Left ventricle myocardium inferior (tissue), 1 donor: ENCODE measurements around the gene HNRNPD. TPM values are rescaled to one million over a fixed set of nuclear protein-coding genes. Genes with fewer than 3 reads are reported as not detected.
"Not testable (repeated sequence)": the region's sequence is repeated elsewhere in the genome, so short reads cannot be mapped to it uniquely, and the experiment has no call there.

Source experiments
- DNase-seq: peaks from one replicate; pipeline ENCODE4 v3.0.0-alpha.2; 2020
- H3K27ac ChIP-seq: fragments of 200-600 bp; replicated peaks from 2 replicates; pipeline ENCODE4 v1.8.0; 2021
- H3K27me3 ChIP-seq: fragments of 200-600 bp; 2 replicates; pipeline ENCODE4 v1.8.0; 2021; ENCODE audit warnings: low read depth
- H3K36me3 ChIP-seq: fragments of 200-600 bp; 2 replicates; pipeline ENCODE4 v1.8.0; 2021
- H3K4me1 ChIP-seq: fragments of 200-600 bp; 2 replicates; pipeline ENCODE4 v1.8.0; 2021
- H3K4me3 ChIP-seq: fragments of 200-600 bp; 2 replicates; pipeline ENCODE4 v1.8.0; 2021; ENCODE audit warnings: mild to moderate bottlenecking, moderate library complexity
- H3K9me3 ChIP-seq: fragments of 200-600 bp; replicated peaks from 2 replicates; pipeline ENCODE4 v1.8.0; 2021
- intact Hi-C: fragments of 100-400 bp; cut with micrococcal nuclease; formaldehyde crosslinking; loops from one replicate; pipeline ENCODE4 v1.11.0; 2022
- total RNA-seq: library from RNA; stranded (reverse); fragmentation: NEBNext Ultra II Directional; extraction: Animal tissue kit (Norgen Biotek cat#: 25700); gene quantifications from one replicate; pipeline ENCODE4 v1.2.1, GENCODE V29; 2021
- TF ChIP-seq, protein P1 (sequence below): fragments of 200-600 bp; IDR thresholded peaks from 2 replicates; pipeline ENCODE4 v1.8.0; 2021; ENCODE audit warnings: antibody characterized with exemption, mild to moderate bottlenecking, borderline replicate concordance
- donor health status: DM: no; HTN: yes; CAD: no; lungs with severe emphysema.

The HNRNPD gene
- total RNA-seq, 1 donor from 2014 or later: 93.0 TPM

DNA sequence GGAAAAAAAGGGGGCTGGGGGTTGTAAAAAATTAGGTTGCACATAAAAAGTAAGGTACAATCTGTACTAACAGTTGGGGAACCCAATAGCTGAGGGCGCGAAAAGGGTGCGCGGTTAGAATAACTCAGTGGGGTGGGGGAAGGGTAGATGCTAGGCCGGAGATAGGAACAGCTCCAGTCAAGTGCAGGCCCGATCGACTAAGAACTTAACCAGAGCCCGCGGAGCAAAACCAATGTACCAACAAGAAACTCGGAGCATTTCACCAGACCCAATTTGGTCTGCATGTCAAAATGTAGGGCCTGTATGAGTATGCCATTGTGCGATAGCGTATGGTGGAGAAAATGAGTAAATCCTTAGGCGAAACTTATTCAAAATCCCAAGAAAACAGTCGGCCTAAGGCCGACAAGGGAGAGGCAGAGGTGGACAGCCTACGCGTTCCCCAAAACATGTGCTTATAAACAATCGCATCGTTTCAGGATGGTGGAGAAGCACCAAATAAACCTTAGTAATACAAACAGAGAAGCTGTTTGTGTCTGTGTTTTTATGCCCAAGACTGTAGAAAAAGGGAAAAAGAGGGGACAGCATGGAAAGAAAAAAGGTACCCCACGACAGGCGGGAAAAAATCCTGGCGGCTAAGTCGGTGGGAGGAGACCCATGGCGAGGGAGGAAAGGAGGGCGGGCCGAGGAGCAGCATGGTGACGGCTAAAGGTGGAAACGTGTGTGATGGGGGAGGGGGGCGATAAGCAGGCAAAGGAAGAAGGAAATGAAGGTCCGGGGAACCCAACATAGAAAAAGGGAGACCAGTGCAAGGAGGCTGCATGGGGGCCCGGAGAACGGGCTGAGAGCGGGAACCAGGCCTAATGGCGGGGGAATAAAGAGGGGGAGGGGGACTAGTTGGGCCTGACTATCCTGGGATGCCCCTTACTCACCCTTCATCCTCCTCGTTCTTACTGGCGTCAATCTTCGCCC, 990 bp downstream of the HNRNPD start:
- peak overlapping the region; percentile 99 for H3K27ac ChIP-seq
- TF ChIP-seq, protein P1, sequence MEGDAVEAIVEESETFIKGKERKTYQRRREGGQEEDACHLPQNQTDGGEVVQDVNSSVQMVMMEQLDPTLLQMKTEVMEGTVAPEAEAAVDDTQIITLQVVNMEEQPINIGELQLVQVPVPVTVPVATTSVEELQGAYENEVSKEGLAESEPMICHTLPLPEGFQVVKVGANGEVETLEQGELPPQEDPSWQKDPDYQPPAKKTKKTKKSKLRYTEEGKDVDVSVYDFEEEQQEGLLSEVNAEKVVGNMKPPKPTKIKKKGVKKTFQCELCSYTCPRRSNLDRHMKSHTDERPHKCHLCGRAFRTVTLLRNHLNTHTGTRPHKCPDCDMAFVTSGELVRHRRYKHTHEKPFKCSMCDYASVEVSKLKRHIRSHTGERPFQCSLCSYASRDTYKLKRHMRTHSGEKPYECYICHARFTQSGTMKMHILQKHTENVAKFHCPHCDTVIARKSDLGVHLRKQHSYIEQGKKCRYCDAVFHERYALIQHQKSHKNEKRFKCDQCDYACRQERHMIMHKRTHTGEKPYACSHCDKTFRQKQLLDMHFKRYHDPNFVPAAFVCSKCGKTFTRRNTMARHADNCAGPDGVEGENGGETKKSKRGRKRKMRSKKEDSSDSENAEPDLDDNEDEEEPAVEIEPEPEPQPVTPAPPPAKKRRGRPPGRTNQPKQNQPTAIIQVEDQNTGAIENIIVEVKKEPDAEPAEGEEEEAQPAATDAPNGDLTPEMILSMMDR: no peak
- no peaks in the 10 kb centered on the region for H3K27me3 ChIP-seq
- peaks cover 5% of the 10 kb centered on the region for H3K36me3 ChIP-seq
- peak; percentile 71 for DNase-seq
- intact Hi-C loops: loop anchor here (5.0 kb wide), 1 partner anchor 54 kb away; no protein-coding TSS in a partner anchor
- H3K4me3 ChIP-seq: peak overlapping the region; percentile 95
- peaks cover 79% of the 10 kb centered on the region for H3K4me1 ChIP-seq
- no peaks in the 10 kb centered on the region for H3K9me3 ChIP-seq

DNA sequence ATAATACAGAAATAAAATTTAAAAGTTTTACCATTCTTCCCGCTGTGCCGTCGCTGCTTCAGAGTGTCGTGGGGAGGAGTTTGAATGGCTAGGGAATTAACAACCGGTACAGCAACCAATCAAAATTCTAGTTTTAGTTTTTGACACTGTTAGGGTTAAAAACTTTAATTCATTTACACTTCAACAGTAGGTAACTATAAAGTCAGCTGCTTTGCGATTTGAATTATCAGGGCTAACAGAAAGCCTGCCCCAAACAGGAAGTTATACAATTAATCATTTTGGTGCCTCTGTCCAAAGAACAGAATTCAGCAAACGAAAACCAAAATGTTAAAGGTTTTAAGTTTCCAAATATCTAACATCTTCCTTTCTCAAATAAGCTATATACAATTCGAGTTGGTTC, 2.3 kb downstream of the HNRNPD start:
- Histone ChIP-seq H3K36me3 (peaks cover 10% of the 10 kb centered on the region), H3K27ac (peak overlapping the region; percentile 99), H3K27me3 (no peaks in the 10 kb centered on the region), H3K4me3 (peak overlapping the region; percentile 95), H3K4me1 (peaks cover 91% of the 10 kb centered on the region), H3K9me3 (no peaks in the 10 kb centered on the region)
- no peak for DNase-seq
- TF ChIP-seq, protein P1: no peak
- intact Hi-C loops: loop anchor here (5.0 kb wide), 1 partner anchor 56 kb away; no protein-coding TSS in a partner anchor

DNA sequence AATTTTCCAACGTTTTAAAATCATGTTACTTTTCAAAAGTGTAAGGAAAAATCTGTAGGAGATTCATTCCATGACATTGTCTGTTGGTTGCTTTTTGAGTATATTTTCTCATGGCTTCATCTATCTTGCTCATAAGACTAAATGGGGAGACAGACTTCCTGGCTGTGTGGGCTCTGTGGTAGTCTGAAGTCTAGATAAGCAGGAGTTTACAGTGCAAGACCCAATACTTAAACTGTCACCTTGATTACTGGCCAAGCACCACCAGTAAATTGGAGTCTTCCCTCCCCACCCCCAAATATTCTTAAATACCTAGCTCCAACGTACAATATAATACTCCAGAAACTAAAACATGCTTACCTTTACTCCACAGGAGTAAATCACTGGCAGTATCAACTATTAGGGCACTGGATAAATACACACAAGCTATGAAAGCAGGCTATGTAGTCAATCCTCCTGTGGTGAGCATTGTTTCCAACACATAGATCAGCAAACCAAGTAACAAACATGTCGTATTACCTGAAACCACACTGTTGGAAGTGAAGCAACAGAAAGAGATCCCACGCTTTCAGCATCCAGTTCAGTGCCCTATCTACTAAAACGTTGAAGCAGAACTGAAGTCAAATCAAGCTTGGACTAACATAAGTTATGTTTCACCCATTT, 6.2 kb downstream of the HNRNPD start:
- TF ChIP-seq, protein P1: no peak
- no peak overlapping the region for H3K4me3 ChIP-seq
- no peak for DNase-seq
- H3K9me3 ChIP-seq: no peaks in the 10 kb centered on the region
- H3K4me1 ChIP-seq: peaks cover 100% of the 10 kb centered on the region
- H3K36me3 ChIP-seq: peaks cover 10% of the 10 kb centered on the region
- intact Hi-C loops: no loop called here
- H3K27ac ChIP-seq: no peak overlapping the region
- H3K27me3 ChIP-seq: no peaks in the 10 kb centered on the region

DNA sequence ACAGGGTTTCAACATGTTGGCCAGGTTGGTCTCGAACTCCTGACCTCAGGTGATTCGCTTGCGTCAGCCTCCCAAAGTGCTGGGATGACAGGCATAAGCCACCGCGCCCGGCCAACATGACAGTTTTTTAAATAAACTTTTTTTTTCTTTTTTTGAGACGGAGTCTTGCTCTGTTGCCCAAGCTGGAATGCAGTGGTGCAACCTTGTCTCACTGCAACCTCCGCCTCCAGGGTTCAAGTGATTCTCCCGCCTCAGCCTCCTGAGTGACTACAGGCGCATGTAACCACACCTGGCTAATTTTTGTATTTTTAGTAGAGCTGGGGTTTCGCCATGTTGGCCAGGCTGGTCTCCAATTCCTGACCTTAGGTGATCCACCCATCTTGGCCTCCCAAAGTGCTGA, 7.4 kb downstream of the HNRNPD start:
- H3K4me3 ChIP-seq, H3K9me3 ChIP-seq, intact Hi-C loops, DNase-seq, H3K27me3 ChIP-seq, H3K27ac ChIP-seq: not testable (repeated sequence)
- H3K4me1 ChIP-seq: peaks cover 100% of the 10 kb centered on the region
- H3K36me3 ChIP-seq: peaks cover 10% of the 10 kb centered on the region

DNA sequence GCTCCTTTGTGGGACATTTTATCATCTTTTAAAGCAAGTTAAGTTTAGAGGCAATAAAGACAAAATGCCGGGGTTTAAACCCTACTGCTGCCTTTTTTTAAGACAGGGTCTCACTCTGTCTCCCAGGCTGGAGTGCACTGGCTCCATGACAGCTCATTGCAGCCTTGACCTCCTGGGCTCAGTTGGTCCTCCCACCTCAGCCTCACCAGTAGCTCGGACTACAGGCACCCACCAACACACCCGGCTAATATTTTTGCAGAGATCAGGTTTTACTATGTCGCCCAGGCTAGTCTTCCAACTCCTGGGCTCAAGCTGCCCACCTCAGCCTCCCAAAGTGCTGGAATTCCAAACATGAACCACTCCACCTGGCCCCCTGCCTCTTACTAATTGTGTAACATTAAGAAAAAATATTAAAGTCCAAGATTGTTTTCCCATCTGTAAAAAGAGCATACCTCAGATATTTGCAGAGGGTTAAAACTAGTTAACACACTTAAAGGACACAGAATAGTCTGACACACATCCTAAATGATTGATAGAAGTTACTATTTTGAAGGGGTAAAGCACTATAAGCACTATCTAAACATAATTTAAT, 9.8 kb downstream of the HNRNPD start:
- no peak overlapping the region for H3K27ac ChIP-seq
- H3K4me1 ChIP-seq: peaks cover 99% of the 10 kb centered on the region
- H3K27me3 ChIP-seq: no peaks in the 10 kb centered on the region
- no peak overlapping the region for H3K4me3 ChIP-seq
- intact Hi-C loops: no loop called here
- H3K36me3 ChIP-seq: peaks cover 5% of the 10 kb centered on the region
- no peak for DNase-seq
- TF ChIP-seq, protein P1: no peak
- H3K9me3 ChIP-seq: no peaks in the 10 kb centered on the region
